IMR-90 (cell line): ENCODE measurements around the gene FSTL3. TPM values are rescaled to one million over a fixed set of nuclear protein-coding genes. Genes with fewer than 3 reads are reported as not detected.

Source experiments
- ATAC-seq: fragments of 200-7000 bp; cut with Tn5 transposase; 2 replicates; pipeline ENCODE4 v1.9.1; 2020; ENCODE audit warnings: low read depth, mild to moderate bottlenecking, moderate library complexity
- BruUV-seq: library from RNA; stranded (reverse); fragments of 400-500 nt; replicated peaks from 2 replicates; lab custom pipeline; 2021; lab: Mats Ljungman, UMichigan
- CTCF ChIA-PET: fragments of 300-600 bp; formaldehyde crosslinking; extraction: SDS; loops from one replicate; lab custom pipeline; 2021; ENCODE audit warnings: antibody characterized with exemption; lab: Yijun Ruan, JAX
- POLR2A ChIA-PET: fragments of 300-600 bp; sonication (Branson Sonifier 250); formaldehyde crosslinking; loops from one replicate; lab custom pipeline; 2022; ENCODE audit warnings: antibody characterized with exemption; ENCODE audit not compliant: unreplicated experiment; lab: Charles Lee
- DNase-seq: peaks from one replicate; pipeline ENCODE4 v3.0.0; 2013
- H2AFZ ChIP-seq: replicated peaks from 2 replicates; pipeline ENCODE3; 2013; ENCODE audit warnings: low read length, mild to moderate bottlenecking; ENCODE audit not compliant: poor library complexity
- H2AK5ac ChIP-seq: 2 replicates; pipeline ENCODE4 v1.6.1; 2013; ENCODE audit warnings: low read depth, low read length, inconsistent platforms
- H2AK9ac ChIP-seq: replicated peaks from 2 replicates; pipeline ENCODE3; 2013; ENCODE audit warnings: mild to moderate bottlenecking, low read depth, low read length, moderate library complexity; ENCODE audit not compliant: poor library complexity
- H2BK120ac ChIP-seq: 2 replicates; pipeline ENCODE4 v1.6.1; 2013; ENCODE audit warnings: low read depth, low read length, inconsistent platforms
- H2BK15ac ChIP-seq: 3 replicates; pipeline ENCODE4 v1.6.1; 2013; ENCODE audit warnings: low read depth, low read length, inconsistent platforms
- H2BK20ac ChIP-seq: 2 replicates; pipeline ENCODE4 v1.6.1; 2013; ENCODE audit warnings: low read depth, mild to moderate bottlenecking, inconsistent platforms, low read length, moderate library complexity
- H2BK5ac ChIP-seq: 2 replicates; pipeline ENCODE4 v1.6.1; 2013; ENCODE audit warnings: mild to moderate bottlenecking, low read depth, low read length, inconsistent platforms; ENCODE audit not compliant: poor library complexity, severe bottlenecking
- H3K14ac ChIP-seq: replicated peaks from 2 replicates; pipeline ENCODE4 v1.6.1; 2013; ENCODE audit warnings: low read depth, low read length, inconsistent platforms
- H3K18ac ChIP-seq: 2 replicates; pipeline ENCODE4 v1.6.1; 2013; ENCODE audit warnings: low read depth, low read length, control low read depth
- H3K23ac ChIP-seq: 2 replicates; pipeline ENCODE4 v1.6.1; 2013; ENCODE audit warnings: low read depth, low read length, inconsistent platforms
- H3K27ac ChIP-seq: 2 replicates; pipeline ENCODE4 v1.5.1; 2013; ENCODE audit warnings: mild to moderate bottlenecking, control low read depth, low read length; ENCODE audit not compliant: insufficient read depth
- H3K27me3 ChIP-seq: 2 replicates; pipeline ENCODE4 v1.6.1; 2013; ENCODE audit warnings: low read length; ENCODE audit not compliant: control insufficient read depth, insufficient read depth
- H3K36me3 ChIP-seq: 2 replicates; pipeline ENCODE4 v1.6.1; 2013; ENCODE audit warnings: low read length, mixed read lengths; ENCODE audit not compliant: control insufficient read depth, insufficient read depth
- H3K4ac ChIP-seq: 2 replicates; pipeline ENCODE4 v1.6.1; 2013; ENCODE audit warnings: low read depth, low read length, inconsistent platforms
- H3K4me1 ChIP-seq: 2 replicates; pipeline ENCODE4 v1.6.1; 2013; ENCODE audit warnings: low read length, mixed read lengths; ENCODE audit not compliant: control insufficient read depth, insufficient read depth
- H3K4me2 ChIP-seq: 2 replicates; pipeline ENCODE4 v1.6.1; 2013; ENCODE audit warnings: low read depth, mild to moderate bottlenecking, control low read depth, low read length, moderate library complexity
- H3K4me3 ChIP-seq: 2 replicates; pipeline ENCODE4 v1.5.1; 2013; ENCODE audit warnings: low read depth, mild to moderate bottlenecking, control low read depth, low read length, moderate library complexity; ENCODE audit not compliant: insufficient read depth
- H3K56ac ChIP-seq: 2 replicates; pipeline ENCODE4 v1.6.1; 2013; ENCODE audit warnings: low read length, inconsistent platforms; ENCODE audit not compliant: insufficient read depth; ENCODE audit errors: extremely low read depth
- H3K79me1 ChIP-seq, 2 experiments: 2 replicates each; pipeline ENCODE4 v1.6.1; 2013; ENCODE audit warnings: low read length in 2 of 2, inconsistent platforms in 1 of 2, low read depth in 1 of 2
- H3K9ac ChIP-seq: 2 replicates; pipeline ENCODE4 v1.6.1; 2013; ENCODE audit warnings: low read depth, low read length, control low read depth
- H3K9me1 ChIP-seq: 2 replicates; pipeline ENCODE4 v1.6.1; 2013; ENCODE audit warnings: low read length, inconsistent platforms; ENCODE audit not compliant: insufficient read depth
- H3K9me3 ChIP-seq: 2 replicates; pipeline ENCODE4 v1.6.1; 2013; ENCODE audit warnings: low read length; ENCODE audit not compliant: control insufficient read depth, insufficient read depth
- H4K20me1 ChIP-seq: 2 replicates; pipeline ENCODE4 v1.6.1; 2013; ENCODE audit warnings: low read length, inconsistent platforms; ENCODE audit not compliant: insufficient read depth
- H4K5ac ChIP-seq: 2 replicates; pipeline ENCODE4 v1.6.1; 2013; ENCODE audit warnings: mild to moderate bottlenecking, low read depth, low read length, control low read depth
- H4K8ac ChIP-seq, 2 experiments: 2 replicates each; pipeline ENCODE4 v1.6.1; 2013; ENCODE audit warnings: low read depth in 2 of 2, low read length in 2 of 2, control low read depth in 1 of 2, inconsistent platforms in 1 of 2
- H4K91ac ChIP-seq: 2 replicates; pipeline ENCODE4 v1.6.1; 2013; ENCODE audit warnings: low read depth, low read length, inconsistent platforms; ENCODE audit not compliant: insufficient read depth
- BHLHE40 ChIP-seq: fragments of 150-350 bp; IDR thresholded peaks from 2 replicates; pipeline ENCODE4 v1.6.1; 2016; ENCODE audit warnings: mild to moderate bottlenecking, low read depth, low read length
- CHD1 ChIP-seq: IDR thresholded peaks from 2 replicates; pipeline ENCODE4 v1.6.1; 2012; ENCODE audit warnings: low read depth, low read length, improper control_type of control experiment
- FOS ChIP-seq: fragments of 150-350 bp; IDR thresholded peaks from 2 replicates; pipeline ENCODE4 v1.6.1; 2016; ENCODE audit warnings: low read depth, low read length
- MAFK ChIP-seq: IDR thresholded peaks from 2 replicates; pipeline ENCODE4 v1.6.1; 2012; ENCODE audit warnings: low read depth, low read length, improper control_type of control experiment
- MAZ ChIP-seq: IDR thresholded peaks from 2 replicates; pipeline ENCODE4 v1.6.1; 2012; ENCODE audit warnings: low read depth, mild to moderate bottlenecking, low read length, improper control_type of control experiment, moderate library complexity, borderline replicate concordance
- MXI1 ChIP-seq: IDR thresholded peaks from 2 replicates; pipeline ENCODE4 v1.6.1; 2012; ENCODE audit warnings: low read depth, mild to moderate bottlenecking, low read length, moderate library complexity, borderline replicate concordance
- NFE2L2 ChIP-seq: fragments of 150-350 bp; IDR thresholded peaks from 2 replicates; pipeline ENCODE4 v1.6.1; 2016; ENCODE audit warnings: low read depth, mild to moderate bottlenecking, low read length
- POLR2A ChIP-seq: IDR thresholded peaks from 2 replicates; pipeline ENCODE4 v1.6.1; 2012; ENCODE audit warnings: mild to moderate bottlenecking, low read depth, low read length
- RAD21 ChIP-seq: IDR thresholded peaks from 2 replicates; pipeline ENCODE4 v1.6.1; 2012; ENCODE audit warnings: low read length, improper control_type of control experiment
- RCOR1 ChIP-seq: IDR thresholded peaks from 2 replicates; pipeline ENCODE4 v1.6.1; 2012; ENCODE audit warnings: mild to moderate bottlenecking, low read length, improper control_type of control experiment; ENCODE audit not compliant: insufficient replicate concordance
- SMC3 ChIP-seq: fragments of 150-350 bp; IDR thresholded peaks from 2 replicates; pipeline ENCODE4 v1.6.1; 2016; ENCODE audit warnings: low read depth, mild to moderate bottlenecking, antibody characterized with exemption, low read length, moderate library complexity
- USF2 ChIP-seq: fragments of 150-350 bp; IDR thresholded peaks from 2 replicates; pipeline ENCODE4 v1.6.1; 2017; ENCODE audit warnings: mild to moderate bottlenecking, antibody characterized with exemption, low read length, low read depth
- WGBS, 2 experiments: methylation state at CpG; one replicate each; pipeline versions ENCODE4 v1.1.5 to v1.1.7; 2013; ENCODE audit warnings: missing lambda C conversion rate in 2 of 2; ENCODE audit not compliant: insufficient read length in 1 of 2; ENCODE audit errors: extremely low coverage in 2 of 2; 5-methylcytosine and 5-hydroxymethylcytosine counted together
- dilution Hi-C: fragments of 300-500 bp; cut with HindIII; formaldehyde crosslinking; loops from one replicate; pipeline ENCODE4 v1.14.3; 2018; ENCODE audit warnings: low sequenced_read_pairs; ENCODE audit not compliant: unreplicated experiment
- in situ Hi-C: fragments of 300-500 bp; cut with MboI; formaldehyde crosslinking; loops from 3 replicates; pipeline ENCODE4 v1.14.3; 2019; ENCODE audit warnings: low sequenced_read_pairs, inconsistent platforms, mixed read lengths
- intact Hi-C: fragments of 100-400 bp; cut with micrococcal nuclease; formaldehyde crosslinking; loops from 2 replicates; pipeline ENCODE4 v1.10.0; 2022
- polyA plus RNA-seq, 3 experiments: library from polyadenylated mRNA; depleted of rRNA; stranded (reverse); fragments of >200 nt; gene quantifications; 2 replicates each; pipeline ENCODE4 v1.2.3, GENCODE V29; 2012; ENCODE audit warnings: low replicate concordance in 1 of 3
- total RNA-seq: library from RNA; depleted of rRNA; stranded (reverse); fragments of >200 nt; gene quantifications from 2 replicates; pipeline ENCODE4 v1.2.3, GENCODE V29; 2012
- TF ChIP-seq, protein P1 (sequence below): conservative IDR thresholded peaks from 2 replicates; pipeline ENCODE4 v1.5.1; 2012; ENCODE audit warnings: mild to moderate bottlenecking, low read depth, low read length, improper control_type of control experiment
- TF ChIP-seq, protein P2 (sequence below): fragments of 150-350 bp; IDR thresholded peaks from 2 replicates; pipeline ENCODE4 v1.6.1; 2016; ENCODE audit warnings: low read depth, mild to moderate bottlenecking, low read length, moderate library complexity, borderline replicate concordance

The FSTL3 gene
- total and polyA plus RNA-seq, 2 of the 4 experiments (the other 2 are of a cell fraction) = 32.3 to 76.9 TPM

DNA sequence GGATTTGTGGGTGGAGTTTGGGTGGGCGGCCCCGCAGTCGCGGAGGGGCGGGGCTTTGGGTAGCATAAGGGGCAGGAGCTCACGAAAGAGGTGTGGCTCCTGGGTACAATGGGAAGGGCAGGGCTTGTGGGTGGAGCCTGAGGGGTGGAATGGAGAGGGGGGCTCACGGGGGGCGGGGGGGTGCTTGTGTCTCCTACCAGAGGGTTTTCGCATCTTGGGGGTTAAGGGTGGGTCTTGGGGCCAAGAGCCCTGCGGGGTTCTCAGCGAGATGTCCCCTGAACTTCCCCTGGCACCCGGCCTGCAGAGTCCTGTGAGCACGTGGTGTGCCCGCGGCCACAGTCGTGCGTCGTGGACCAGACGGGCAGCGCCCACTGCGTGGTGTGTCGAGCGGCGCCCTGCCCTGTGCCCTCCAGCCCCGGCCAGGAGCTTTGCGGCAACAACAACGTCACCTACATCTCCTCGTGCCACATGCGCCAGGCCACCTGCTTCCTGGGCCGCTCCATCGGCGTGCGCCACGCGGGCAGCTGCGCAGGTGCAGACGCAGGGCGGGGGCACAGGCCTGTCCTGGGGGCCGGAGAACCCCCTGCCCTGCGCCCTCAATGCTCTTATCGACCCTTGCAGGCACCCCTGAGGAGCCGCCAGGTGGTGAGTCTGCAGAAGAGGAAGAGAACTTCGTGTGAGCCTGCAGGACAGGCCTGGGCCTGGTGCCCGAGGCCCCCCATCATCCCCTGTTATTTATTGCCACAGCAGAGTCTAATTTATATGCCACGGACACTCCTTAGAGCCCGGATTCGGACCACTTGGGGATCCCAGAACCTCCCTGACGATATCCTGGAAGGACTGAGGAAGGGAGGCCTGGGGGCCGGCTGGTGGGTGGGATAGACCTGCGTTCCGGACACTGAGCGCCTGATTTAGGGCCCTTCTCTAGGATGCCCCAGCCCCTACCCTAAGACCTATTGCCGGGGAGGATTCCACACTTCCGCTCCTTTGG, 5.1 kb downstream of the FSTL3 start:
- no peak overlapping the region for H3K4ac ChIP-seq
- ChIA-PET CTCF (no interaction called here), POLR2A (no interaction called here)
- H3K79me1 ChIP-seq = peaks cover 13 to 51% of the 10 kb centered on the region in 2 experiments; a peak in 3 of 4 replicates
- H2BK15ac ChIP-seq = no peak overlapping the region
- H2AK9ac ChIP-seq = peak overlapping the region; percentile 84
- H3K4me3 ChIP-seq = no peak overlapping the region
- WGBS, 2 experiments = 95% methylated on average over 23 of the region's 54 CpGs; no CpG with 5 or more reads in 1 of the 2 experiments
- no peak for DNase-seq
- peaks cover 12% of the 10 kb centered on the region for H3K9me1 ChIP-seq
- H3K14ac ChIP-seq = no peak overlapping the region
- H3K4me1 ChIP-seq = peaks cover 12% of the 10 kb centered on the region
- no peak overlapping the region for H3K4me2 ChIP-seq
- no peak overlapping the region for H2BK20ac ChIP-seq
- peak overlapping the region; percentile 27; the same call in 1 of the 2 replicates for H2AK5ac ChIP-seq
- dilution Hi-C loops (no loop called here), in situ Hi-C loops (no loop called here), intact Hi-C loops (no loop called here)
- H2AFZ ChIP-seq = peak overlapping the region; percentile 82
- H3K27me3 ChIP-seq = no peaks in the 10 kb centered on the region
- no peak for ATAC-seq
- H3K9me3 ChIP-seq = no peaks in the 10 kb centered on the region
- H3K23ac ChIP-seq = no peak overlapping the region
- H2BK120ac ChIP-seq = no peak overlapping the region
- H3K36me3 ChIP-seq = peaks cover 2% of the 10 kb centered on the region; the same call in 1 of the 2 replicates
- no peak overlapping the region for H3K9ac ChIP-seq
- no peak overlapping the region for H4K5ac ChIP-seq
- 0 out of 4 replicates have a peak overlapping the region, but pooled peaks of 1 of the 2 experiments have one; percentile 62 for H4K8ac ChIP-seq
- H3K27ac ChIP-seq = no peak overlapping the region
- no peak overlapping the region for H3K18ac ChIP-seq
- no TSS peak for BruUV-seq
- peaks cover 18% of the 10 kb centered on the region for H4K20me1 ChIP-seq
- no peak overlapping the region for H4K91ac ChIP-seq
- no peak overlapping the region for H3K56ac ChIP-seq
- no peak overlapping the region for H2BK5ac ChIP-seq
- TF ChIP-seq MAZ (no peak), SMC3 (no peak), MXI1 (no peak), POLR2A (no peak), NFE2L2 (no peak), FOS (no peak), BHLHE40 (no peak), CHD1 (no peak), RAD21 (no peak), USF2 (no peak), MAFK (no peak), RCOR1 (no peak)
- TF ChIP-seq, protein P1, sequence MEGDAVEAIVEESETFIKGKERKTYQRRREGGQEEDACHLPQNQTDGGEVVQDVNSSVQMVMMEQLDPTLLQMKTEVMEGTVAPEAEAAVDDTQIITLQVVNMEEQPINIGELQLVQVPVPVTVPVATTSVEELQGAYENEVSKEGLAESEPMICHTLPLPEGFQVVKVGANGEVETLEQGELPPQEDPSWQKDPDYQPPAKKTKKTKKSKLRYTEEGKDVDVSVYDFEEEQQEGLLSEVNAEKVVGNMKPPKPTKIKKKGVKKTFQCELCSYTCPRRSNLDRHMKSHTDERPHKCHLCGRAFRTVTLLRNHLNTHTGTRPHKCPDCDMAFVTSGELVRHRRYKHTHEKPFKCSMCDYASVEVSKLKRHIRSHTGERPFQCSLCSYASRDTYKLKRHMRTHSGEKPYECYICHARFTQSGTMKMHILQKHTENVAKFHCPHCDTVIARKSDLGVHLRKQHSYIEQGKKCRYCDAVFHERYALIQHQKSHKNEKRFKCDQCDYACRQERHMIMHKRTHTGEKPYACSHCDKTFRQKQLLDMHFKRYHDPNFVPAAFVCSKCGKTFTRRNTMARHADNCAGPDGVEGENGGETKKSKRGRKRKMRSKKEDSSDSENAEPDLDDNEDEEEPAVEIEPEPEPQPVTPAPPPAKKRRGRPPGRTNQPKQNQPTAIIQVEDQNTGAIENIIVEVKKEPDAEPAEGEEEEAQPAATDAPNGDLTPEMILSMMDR = no peak
- TF ChIP-seq, protein P2, sequence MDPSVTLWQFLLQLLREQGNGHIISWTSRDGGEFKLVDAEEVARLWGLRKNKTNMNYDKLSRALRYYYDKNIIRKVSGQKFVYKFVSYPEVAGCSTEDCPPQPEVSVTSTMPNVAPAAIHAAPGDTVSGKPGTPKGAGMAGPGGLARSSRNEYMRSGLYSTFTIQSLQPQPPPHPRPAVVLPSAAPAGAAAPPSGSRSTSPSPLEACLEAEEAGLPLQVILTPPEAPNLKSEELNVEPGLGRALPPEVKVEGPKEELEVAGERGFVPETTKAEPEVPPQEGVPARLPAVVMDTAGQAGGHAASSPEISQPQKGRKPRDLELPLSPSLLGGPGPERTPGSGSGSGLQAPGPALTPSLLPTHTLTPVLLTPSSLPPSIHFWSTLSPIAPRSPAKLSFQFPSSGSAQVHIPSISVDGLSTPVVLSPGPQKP = no peak
